ENCODE results near the gene FAM110D.

Gene FAM110D

GRCh38 chr1:26158908-26159742 lies at the start of gene FAM110D:
FAM110D (plus strand) TSS chr1:26159079; CDS start chr1:26161292, 2,213 bp downstream.
- DNase-seq: no peak

- no peak for DNase-seq
Measured at GRCh38 chr1:26109229-26110164, 49.4 kb upstream of the FAM110D start.

- DNase-seq: peak; percentile 75 to 78
Measured at GRCh38 chr1:26110731-26111529, 47.9 kb upstream of the FAM110D start.

- DNase-seq: peak; percentile 95
Measured at GRCh38 chr1:26111530-26112406, 47.1 kb upstream of the FAM110D start, which contains the start of gene PDIK1L. PDIK1L (plus strand) TSS chr1:26111824; CDS start chr1:26114309, 2,485 bp downstream.

- DNase-seq: no peak
Measured at GRCh38 chr1:26112407-26112775, 46.5 kb upstream of the FAM110D start.

GRCh38 chr1:26114165-26114927 lies 44.5 kb upstream of the FAM110D start:
- DNase-seq: no peak

- DNase-seq: no peak
Measured at GRCh38 chr1:26119892-26120608, 38.8 kb upstream of the FAM110D start.

GRCh38 chr1:26121854-26122773 lies 36.8 kb upstream of the FAM110D start:
- no peak for DNase-seq

- DNase-seq: no peak
Measured at GRCh38 chr1:26122988-26123973, 35.6 kb upstream of the FAM110D start.

GRCh38 chr1:26124418-26125331 lies 34.2 kb upstream of the FAM110D start:
- DNase-seq: no peak

- DNase-seq: no peak
Measured at GRCh38 chr1:26125382-26125781, 33.5 kb upstream of the FAM110D start.

- DNase-seq: no peak
Measured at GRCh38 chr1:26125946-26126320, 32.9 kb upstream of the FAM110D start.

- peak; percentile 12 to 32 for DNase-seq
Measured at GRCh38 chr1:26126321-26127084, 32.4 kb upstream of the FAM110D start.

GRCh38 chr1:26127235-26128163 lies 31.4 kb upstream of the FAM110D start:
- no peak for DNase-seq

- DNase-seq: no peak
Measured at GRCh38 chr1:26129778-26130177, 29.1 kb upstream of the FAM110D start.
